Stimulated activated memory B cell treated with anti-CD40 and anti-IgM and Interleukin-4, amounts not matched to agents 10 μg/mL and 1 μg/mL and 100 μg/mL, for 72 hours (primary cell): ENCODE measurements around the gene PARN.
"Not testable (repeated sequence)": the region's sequence is repeated elsewhere in the genome, so short reads cannot be mapped to it uniquely, and the experiment has no call there.

Experiments used
- ATAC-seq: fragments of 150-1000 bp; cut with Tn5 transposase; 2 replicates; pipeline ENCODE4 v1.10.0; 2021
- H3K27ac Mint-ChIP-seq: one replicate; pipeline ENCODE4 v1.8.0; 2022; ENCODE audit warnings: mild to moderate bottlenecking, mixed read lengths
- H3K27me3 Mint-ChIP-seq: one replicate; pipeline ENCODE4 v1.8.0; 2022; ENCODE audit warnings: mixed read lengths
- H3K36me3 Mint-ChIP-seq: one replicate; pipeline ENCODE4 v1.8.0; 2022; ENCODE audit warnings: mixed read lengths
- H3K4me1 Mint-ChIP-seq: one replicate; pipeline ENCODE4 v1.8.0; 2022; ENCODE audit warnings: mixed read lengths
- H3K4me3 Mint-ChIP-seq: one replicate; pipeline ENCODE4 v1.8.0; 2022; ENCODE audit warnings: mild to moderate bottlenecking, moderate library complexity, mixed read lengths
- H3K9me3 Mint-ChIP-seq: one replicate; pipeline ENCODE4 v1.8.0; 2022; ENCODE audit warnings: mixed read lengths

The PARN gene

GRCh38 chr16:14641206-14641605, 11.1 kb upstream of the PARN start:
- Mint-ChIP-seq H3K4me1 (peaks cover 32% of the 10 kb centered on the region), H3K9me3 (no peaks in the 10 kb centered on the region), H3K27me3 (no peaks in the 10 kb centered on the region), H3K27ac (no peak overlapping the region), H3K36me3 (peaks cover 29% of the 10 kb centered on the region), H3K4me3 (no peak overlapping the region)
- no peak for ATAC-seq

- H3K4me3 Mint-ChIP-seq, result no peak overlapping the region
- no peaks in the 10 kb centered on the region for H3K27me3 Mint-ChIP-seq
- H3K36me3 Mint-ChIP-seq, result peaks cover 29% of the 10 kb centered on the region
- ATAC-seq, result no peak
- no peaks in the 10 kb centered on the region for H3K9me3 Mint-ChIP-seq
- H3K27ac Mint-ChIP-seq, result no peak overlapping the region
- H3K4me1 Mint-ChIP-seq, result peaks cover 36% of the 10 kb centered on the region
These were observed 10.5 kb upstream of the PARN start for GRCh38 chr16:14640538-14640937.

- H3K4me3 Mint-ChIP-seq, ATAC-seq, H3K27me3 Mint-ChIP-seq, H3K9me3 Mint-ChIP-seq, H3K27ac Mint-ChIP-seq: not testable (repeated sequence)
- Mint-ChIP-seq H3K36me3 (peaks cover 19% of the 10 kb centered on the region), H3K4me1 (peaks cover 54% of the 10 kb centered on the region)
These were observed 6.8 kb upstream of the PARN start for GRCh38 chr16:14636951-14637240.

- H3K9me3 Mint-ChIP-seq, H3K27me3 Mint-ChIP-seq, H3K4me3 Mint-ChIP-seq, H3K27ac Mint-ChIP-seq, ATAC-seq: not testable (repeated sequence)
- peaks cover 19% of the 10 kb centered on the region for H3K36me3 Mint-ChIP-seq
- H3K4me1 Mint-ChIP-seq, result peaks cover 51% of the 10 kb centered on the region
These were observed 6.3 kb upstream of the PARN start for GRCh38 chr16:14636179-14636950.

GRCh38 chr16:14635395-14636165, 5.5 kb upstream of the PARN start:
- no peak for ATAC-seq
- Mint-ChIP-seq H3K27ac (no peak overlapping the region), H3K27me3 (no peaks in the 10 kb centered on the region), H3K4me1 (peaks cover 47% of the 10 kb centered on the region), H3K36me3 (peaks cover 13% of the 10 kb centered on the region), H3K4me3 (no peak overlapping the region), H3K9me3 (no peaks in the 10 kb centered on the region)

- Mint-ChIP-seq H3K4me1 (peaks cover 48% of the 10 kb centered on the region), H3K36me3 (peaks cover 5% of the 10 kb centered on the region), H3K9me3 (peaks cover 3% of the 10 kb centered on the region), H3K27me3 (no peaks in the 10 kb centered on the region), H3K4me3 (peak overlapping the region; percentile 98), H3K27ac (peak overlapping the region; percentile 89)
- no peak for ATAC-seq
These were observed 4.3 kb upstream of the PARN start for GRCh38 chr16:14634389-14634725.

- Mint-ChIP-seq H3K27me3 (no peaks in the 10 kb centered on the region), H3K4me3 (peak within 1 kb of the TSS; percentile 98), H3K4me1 (peaks cover 57% of the 10 kb centered on the region), H3K9me3 (peaks cover 3% of the 10 kb centered on the region), H3K27ac (peak within 1 kb of the TSS; percentile 89), H3K36me3 (peaks cover 5% of the 10 kb centered on the region)
- ATAC-seq, result peak; percentile 93
These were observed 2.9 kb upstream of the PARN start, which contains the start of gene BFAR for GRCh38 chr16:14632693-14633569. Gene BFAR (plus strand): TSS chr16:14632951. CDS start chr16:14644347, 11,396 bp downstream.

- peaks cover 15% of the 10 kb centered on the region for H3K36me3 Mint-ChIP-seq
- not testable (repeated sequence) for H3K9me3 Mint-ChIP-seq, ATAC-seq, H3K27me3 Mint-ChIP-seq
- peak overlapping the region; percentile 93 for H3K27ac Mint-ChIP-seq
- peaks cover 49% of the 10 kb centered on the region for H3K4me1 Mint-ChIP-seq
- peak overlapping the region; percentile 99 for H3K4me3 Mint-ChIP-seq
These were observed 715 bp upstream of the PARN start for GRCh38 chr16:14630620-14631330.

- no peaks in the 10 kb centered on the region for H3K27me3 Mint-ChIP-seq
- peak overlapping the region; percentile 99 for H3K4me3 Mint-ChIP-seq
- peak overlapping the region; percentile 93 for H3K27ac Mint-ChIP-seq
- no peak for ATAC-seq
- peaks cover 3% of the 10 kb centered on the region for H3K9me3 Mint-ChIP-seq
- H3K36me3 Mint-ChIP-seq, result peaks cover 27% of the 10 kb centered on the region
- H3K4me1 Mint-ChIP-seq, result peaks cover 40% of the 10 kb centered on the region
These were observed 495 bp downstream of the PARN start for GRCh38 chr16:14629612-14629918.

- H3K27me3 Mint-ChIP-seq, result no peaks in the 10 kb centered on the region
- H3K4me3 Mint-ChIP-seq, result peak overlapping the region; percentile 99
- H3K36me3 Mint-ChIP-seq, result peaks cover 28% of the 10 kb centered on the region
- H3K27ac Mint-ChIP-seq, result peak overlapping the region; percentile 93
- H3K4me1 Mint-ChIP-seq, result peaks cover 35% of the 10 kb centered on the region
- H3K9me3 Mint-ChIP-seq, result peaks cover 3% of the 10 kb centered on the region
- ATAC-seq, result no peak
These were observed 1.1 kb downstream of the PARN start for GRCh38 chr16:14628806-14629611.

GRCh38 chr16:14627078-14627477, 3.0 kb downstream of the PARN start:
- Mint-ChIP-seq H3K27me3 (no peaks in the 10 kb centered on the region), H3K4me3 (no peak overlapping the region), H3K4me1 (peaks cover 35% of the 10 kb centered on the region), H3K9me3 (peaks cover 3% of the 10 kb centered on the region), H3K27ac (no peak overlapping the region), H3K36me3 (peaks cover 38% of the 10 kb centered on the region)
- no peak for ATAC-seq

- Mint-ChIP-seq H3K27ac (no peak overlapping the region), H3K4me3 (no peak overlapping the region), H3K27me3 (no peaks in the 10 kb centered on the region), H3K9me3 (no peaks in the 10 kb centered on the region), H3K36me3 (peaks cover 56% of the 10 kb centered on the region), H3K4me1 (peaks cover 7% of the 10 kb centered on the region)
- no peak for ATAC-seq
These were observed 11.5 kb downstream of the PARN start for GRCh38 chr16:14618566-14618965.

- no peaks in the 10 kb centered on the region for H3K27me3 Mint-ChIP-seq
- peaks cover 41% of the 10 kb centered on the region for H3K36me3 Mint-ChIP-seq
- H3K9me3 Mint-ChIP-seq, result no peaks in the 10 kb centered on the region
- no peak overlapping the region for H3K4me3 Mint-ChIP-seq
- no peak overlapping the region for H3K27ac Mint-ChIP-seq
- H3K4me1 Mint-ChIP-seq, result no peaks in the 10 kb centered on the region
- ATAC-seq, result no peak
These were observed 13.8 kb downstream of the PARN start for GRCh38 chr16:14616280-14616679.

- ATAC-seq, result no peak
- Mint-ChIP-seq H3K27me3 (no peaks in the 10 kb centered on the region), H3K27ac (no peak overlapping the region), H3K4me1 (peaks cover 15% of the 10 kb centered on the region), H3K4me3 (no peak overlapping the region), H3K9me3 (no peaks in the 10 kb centered on the region), H3K36me3 (peaks cover 38% of the 10 kb centered on the region)
These were observed 16.1 kb downstream of the PARN start for GRCh38 chr16:14613991-14614390.
